H9 (cell line): ENCODE measurements around the gene PSMD6. TPM values are rescaled to one million over a fixed set of nuclear protein-coding genes. Genes with fewer than 3 reads are reported as not detected.

Experiments used
- DNase-seq: peaks from one replicate; pipeline ENCODE4 v3.0.0-alpha.2; 2017
- H2AFZ ChIP-seq: one replicate; pipeline ENCODE4 v1.6.1; 2013; ENCODE audit warnings: mild to moderate bottlenecking, low read length, control low read depth, moderate library complexity
- H2AK5ac ChIP-seq: 2 replicates; pipeline ENCODE4 v1.6.1; 2013; ENCODE audit warnings: low read length, control low read depth, mixed read lengths; ENCODE audit not compliant: insufficient read length
- H2BK120ac ChIP-seq: one replicate; pipeline ENCODE4 v1.6.1; 2013; ENCODE audit warnings: low read depth, mild to moderate bottlenecking, low read length, control low read depth, inconsistent platforms; ENCODE audit not compliant: poor library complexity, severe bottlenecking
- H2BK12ac ChIP-seq: 2 replicates; pipeline ENCODE4 v1.6.1; 2013; ENCODE audit warnings: low read length, control low read depth, mixed read lengths, low read depth; ENCODE audit not compliant: insufficient read length
- H2BK15ac ChIP-seq: 2 replicates; pipeline ENCODE4 v1.6.1; 2013; ENCODE audit warnings: low read depth, low read length, control low read depth
- H2BK20ac ChIP-seq: one replicate; pipeline ENCODE4 v1.6.1; 2013; ENCODE audit warnings: low read depth, mild to moderate bottlenecking, low read length, control low read depth, inconsistent platforms; ENCODE audit not compliant: poor library complexity, severe bottlenecking
- H2BK5ac ChIP-seq: 2 replicates; pipeline ENCODE4 v1.6.1; 2013; ENCODE audit warnings: low read length, control low read depth, mixed read lengths; ENCODE audit not compliant: insufficient read length
- H3K14ac ChIP-seq: 2 replicates; pipeline ENCODE4 v1.6.1; 2013; ENCODE audit warnings: low read length, control low read depth; ENCODE audit not compliant: insufficient read depth
- H3K18ac ChIP-seq: 2 replicates; pipeline ENCODE4 v1.6.1; 2013; ENCODE audit warnings: low read depth, mild to moderate bottlenecking, mixed read lengths, low read length, control low read depth; ENCODE audit not compliant: insufficient read length
- H3K23ac ChIP-seq: 2 replicates; pipeline ENCODE4 v1.6.1; 2013; ENCODE audit warnings: low read length, control low read depth, mixed read lengths, low read depth; ENCODE audit not compliant: insufficient read length
- H3K23me2 ChIP-seq: 2 replicates; pipeline ENCODE4 v1.6.1; 2013; ENCODE audit warnings: low read depth, mild to moderate bottlenecking, mixed read lengths, low read length, control low read depth; ENCODE audit not compliant: insufficient read length, poor library complexity, severe bottlenecking
- H3K27ac ChIP-seq: 2 replicates; pipeline ENCODE4 v1.5.1; 2013; ENCODE audit warnings: low read length, control low read depth, mixed read lengths, low read depth; ENCODE audit not compliant: insufficient read length
- H3K27me3 ChIP-seq: 2 replicates; pipeline ENCODE4 v1.6.1; 2013; ENCODE audit warnings: low read length, control low read depth, inconsistent platforms; ENCODE audit not compliant: insufficient read depth
- H3K4ac ChIP-seq: 2 replicates; pipeline ENCODE4 v1.6.1; 2013; ENCODE audit warnings: low read depth, mild to moderate bottlenecking, control low read depth, inconsistent platforms, low read length, moderate library complexity
- H3K4me1 ChIP-seq: 2 replicates; pipeline ENCODE4 v1.6.1; 2013; ENCODE audit warnings: low read length, control low read depth, inconsistent platforms; ENCODE audit not compliant: insufficient read depth
- H3K4me2 ChIP-seq: 2 replicates; pipeline ENCODE4 v1.6.1; 2013; ENCODE audit warnings: low read length, control low read depth, mixed read lengths; ENCODE audit not compliant: insufficient read length, insufficient read depth
- H3K56ac ChIP-seq: 2 replicates; pipeline ENCODE4 v1.6.1; 2013; ENCODE audit warnings: low read depth, mild to moderate bottlenecking, mixed read lengths, low read length, control low read depth; ENCODE audit not compliant: insufficient read length
- H3K79me1 ChIP-seq: 2 replicates; pipeline ENCODE4 v1.6.1; 2013; ENCODE audit warnings: low read depth, mild to moderate bottlenecking, moderate library complexity, low read length, control low read depth, inconsistent platforms; ENCODE audit not compliant: insufficient read depth, poor library complexity, severe bottlenecking
- H3K79me2 ChIP-seq: 2 replicates; pipeline ENCODE4 v1.6.1; 2013; ENCODE audit warnings: low read length, control low read depth, inconsistent platforms; ENCODE audit not compliant: insufficient read depth
- H3K9ac ChIP-seq: 2 replicates; pipeline ENCODE4 v1.6.1; 2013; ENCODE audit warnings: low read length, control low read depth, mixed read lengths; ENCODE audit not compliant: insufficient read length; ENCODE audit errors: extremely low read depth
- H3K9me3 ChIP-seq: one replicate; pipeline ENCODE4 v1.6.1; 2013; ENCODE audit warnings: low read depth, low read length, inconsistent platforms; ENCODE audit not compliant: control insufficient read depth
- H3T11ph ChIP-seq: one replicate; pipeline ENCODE4 v1.6.1; 2013; ENCODE audit warnings: mild to moderate bottlenecking, low read length, control low read depth, inconsistent platforms
- H4K20me1 ChIP-seq: one replicate; pipeline ENCODE4 v1.6.1; 2013; ENCODE audit not compliant: control insufficient read depth, insufficient read length, insufficient read depth
- H4K5ac ChIP-seq: 2 replicates; pipeline ENCODE4 v1.6.1; 2013; ENCODE audit warnings: low read depth, mild to moderate bottlenecking, mixed read lengths, low read length, control low read depth; ENCODE audit not compliant: insufficient read length
- H4K8ac ChIP-seq: replicated peaks from 2 replicates; pipeline ENCODE4 v1.6.1; 2013; ENCODE audit warnings: low read length, control low read depth, mixed read lengths, low read depth; ENCODE audit not compliant: insufficient read length
- H4K91ac ChIP-seq: 2 replicates; pipeline ENCODE4 v1.6.1; 2013; ENCODE audit warnings: low read depth, mild to moderate bottlenecking, moderate library complexity, mixed read lengths, low read length, control low read depth; ENCODE audit not compliant: insufficient read length
- H3K27ac Mint-ChIP-seq, 3 experiments: 2 replicates in 2 of 3; 3 replicates in 1 of 3; pipeline ENCODE4 v1.8.0; 2020 to 2021; ENCODE audit warnings: mixed read lengths in 3 of 3, mild to moderate bottlenecking in 1 of 3, moderate library complexity in 1 of 3
- H3K27me3 Mint-ChIP-seq: 2 replicates; pipeline ENCODE4 v1.8.0; 2021; ENCODE audit warnings: low read depth, mild to moderate bottlenecking, moderate library complexity, mixed read lengths
- H3K36me3 Mint-ChIP-seq, 3 experiments: 2 replicates in 2 of 3; 3 replicates in 1 of 3; pipeline ENCODE4 v1.8.0; 2020 to 2021; ENCODE audit warnings: low read depth in 3 of 3, mixed read lengths in 3 of 3; ENCODE audit not compliant: insufficient read depth in 1 of 3
- H3K4me1 Mint-ChIP-seq, 2 experiments: 2 replicates each; pipeline ENCODE4 v1.8.0; 2020; ENCODE audit warnings: mixed read lengths in 2 of 2
- H3K4me3 Mint-ChIP-seq, 2 experiments: 2 replicates in 1 of 2; 3 replicates in 1 of 2; pipeline ENCODE4 v1.8.0; 2020 to 2021; ENCODE audit warnings: mild to moderate bottlenecking in 2 of 2, mixed read lengths in 2 of 2, moderate library complexity in 1 of 2
- H3K9me3 Mint-ChIP-seq, 2 experiments: 2 replicates in 1 of 2; 3 replicates in 1 of 2; pipeline ENCODE4 v1.8.0; 2020; ENCODE audit warnings: mild to moderate bottlenecking in 2 of 2, mixed read lengths in 2 of 2, moderate library complexity in 1 of 2
- CTCF ChIP-seq: fragments of 200-600 bp; sonication (generic); conservative IDR thresholded peaks from 3 replicates; pipeline ENCODE4 v1.8.0; 2021; ENCODE audit warnings: antibody characterized with exemption, mild to moderate bottlenecking
- WGBS: extraction: QIAGEN DNeasy Blood & Tissue Kit; methylation state at CpG from one replicate; pipeline ENCODE4 v1.1.7; 2013; ENCODE audit warnings: missing lambda C conversion rate, low lambda C conversion rate, mixed read lengths; ENCODE audit not compliant: insufficient read length; ENCODE audit errors: extremely low coverage; 5-methylcytosine and 5-hydroxymethylcytosine counted together
- total RNA-seq: library from RNA; stranded (reverse); gene quantifications from 2 replicates; pipeline ENCODE4 v1.2.1, GENCODE V29; 2021

Gene PSMD6
- total RNA-seq, 1 experiment from 2014 or later, result 112 TPM

GRCh38 chr3:64063207-64063982 lies 40.1 kb upstream of the PSMD6 start:
- H2BK15ac ChIP-seq, result no peak overlapping the region
- H3T11ph ChIP-seq, result no peak overlapping the region
- H3K18ac ChIP-seq, result no peak overlapping the region
- Mint-ChIP-seq H3K4me3 (no peak overlapping the region; a peak in 2 of 5 replicates), H3K27ac (peak overlapping the region in 1 of 3 experiments; percentile 64; a peak in 3 of 7 replicates), H3K27me3 (peaks cover 16% of the 10 kb centered on the region), H3K9me3 (no peaks in the 10 kb centered on the region; a peak in 1 of 5 replicates), H3K36me3 (no peaks in the 10 kb centered on the region), H3K4me1 (peaks cover 33 to 38% of the 10 kb centered on the region in 2 experiments)
- H3K4ac ChIP-seq, result no peak overlapping the region
- H3K56ac ChIP-seq, result no peak overlapping the region
- H2AK5ac ChIP-seq, result no peak overlapping the region
- no peaks in the 10 kb centered on the region for H3K79me1 ChIP-seq
- H3K23me2 ChIP-seq, result no peaks in the 10 kb centered on the region
- no CpG with 5 or more reads among the region's 5 CpGs for WGBS
- H3K9ac ChIP-seq, result no peak overlapping the region
- H3K9me3 ChIP-seq, result no peaks in the 10 kb centered on the region
- H2AFZ ChIP-seq, result no peak overlapping the region
- no peak overlapping the region for H2BK20ac ChIP-seq
- H3K14ac ChIP-seq, result no peak overlapping the region
- H3K27ac ChIP-seq, result no peak overlapping the region
- no peak for TF ChIP-seq CTCF
- no peak overlapping the region for H4K91ac ChIP-seq
- no peaks in the 10 kb centered on the region for H3K79me2 ChIP-seq
- H3K4me1 ChIP-seq, result peaks cover 8% of the 10 kb centered on the region; the same call in 1 of the 2 replicates
- H4K5ac ChIP-seq, result no peak overlapping the region
- H2BK5ac ChIP-seq, result no peak overlapping the region
- H2BK120ac ChIP-seq, result no peak overlapping the region
- DNase-seq, result no peak
- H3K4me2 ChIP-seq, result peak overlapping the region; percentile 8
- H4K20me1 ChIP-seq, result no peaks in the 10 kb centered on the region
- H3K27me3 ChIP-seq, result peaks cover 3% of the 10 kb centered on the region; the same call in 1 of the 2 replicates
- no peak overlapping the region for H4K8ac ChIP-seq
- H3K23ac ChIP-seq, result no peak overlapping the region
- no peak overlapping the region for H2BK12ac ChIP-seq
